HEK293 (cell line): ENCODE results near the gene DCC.

Experiments used
- CTCF ChIA-PET: fragments of 350-600 bp; formaldehyde crosslinking; extraction: SDS; loops from one replicate; lab custom pipeline; 2021; ENCODE audit warnings: antibody characterized with exemption; lab: Yijun Ruan, JAX
- POLR2A ChIA-PET: fragments of 300-600 bp; formaldehyde crosslinking; extraction: SDS; loops from one replicate; lab custom pipeline; 2020; ENCODE audit warnings: antibody characterized with exemption, inconsistent platforms; lab: Yijun Ruan, JAX
- H3K27ac ChIP-seq: fragments of 200-500 bp; sonication (Bioruptor generic); 2 replicates; pipeline ENCODE4 v1.5.1; 2014; ENCODE audit warnings: low read depth, low read length, control low read depth, inconsistent platforms; ENCODE audit errors: extremely low read depth
- H3K36me3 ChIP-seq, 2 experiments: fragments of 200-500 bp in 1 of 2; sonication (Bioruptor generic) in 1 of 2; 1 replicate in 1 of 2; 2 replicates in 1 of 2; pipeline ENCODE4 v1.5.1; 2014 to 2017; ENCODE audit warnings: inconsistent platforms in 2 of 2, low read length in 2 of 2; ENCODE audit not compliant: control insufficient read depth in 2 of 2, insufficient read depth in 1 of 2
- H3K4me1 ChIP-seq: fragments of 200-500 bp; sonication (Bioruptor generic); 2 replicates; pipeline ENCODE4 v1.5.1; 2014; ENCODE audit warnings: mild to moderate bottlenecking, low read length, inconsistent platforms; ENCODE audit not compliant: control insufficient read depth, insufficient read depth
- H3K4me3 ChIP-seq: 2 replicates; pipeline ENCODE4 v1.5.1; 2011; ENCODE audit warnings: low read depth, mild to moderate bottlenecking, control low read depth, low read length, moderate library complexity
- H3K9me3 ChIP-seq: fragments of 200-500 bp; sonication (Bioruptor generic); 2 replicates; pipeline ENCODE4 v1.5.1; 2014; ENCODE audit warnings: low read depth, low read length, inconsistent platforms; ENCODE audit not compliant: control insufficient read depth, insufficient read depth
- ZBTB17 ChIP-seq: fragments of 450-650 bp; formaldehyde crosslinking; IDR thresholded peaks from 2 replicates; pipeline ENCODE4 v1.5.1; 2016; ENCODE audit warnings: missing biosample characterization, missing genetic modification characterization
- ZBTB21 ChIP-seq: fragments of 450-650 bp; formaldehyde crosslinking; IDR thresholded peaks from 2 replicates; pipeline ENCODE4 v1.5.1; 2017; ENCODE audit warnings: missing biosample characterization, missing genetic modification characterization
- ZBTB8A ChIP-seq: fragments of 450-650 bp; formaldehyde crosslinking; IDR thresholded peaks from 2 replicates; pipeline ENCODE4 v1.5.1; 2016; ENCODE audit warnings: missing biosample characterization, missing genetic modification characterization
- ZIC2 ChIP-seq: fragments of 450-650 bp; formaldehyde crosslinking; IDR thresholded peaks from 2 replicates; pipeline ENCODE4 v1.5.1; 2016; ENCODE audit warnings: missing biosample characterization, missing genetic modification characterization
- ZNF133 ChIP-seq: fragments of 450-650 bp; formaldehyde crosslinking; IDR thresholded peaks from 2 replicates; pipeline ENCODE4 v1.5.1; 2016; ENCODE audit warnings: missing biosample characterization, missing genetic modification characterization
- ZNF23 ChIP-seq: fragments of 450-650 bp; formaldehyde crosslinking; IDR thresholded peaks from 2 replicates; pipeline ENCODE4 v1.5.1; 2016; ENCODE audit warnings: missing biosample characterization, missing genetic modification characterization, borderline replicate concordance
- ZNF501 ChIP-seq: fragments of 450-650 bp; formaldehyde crosslinking; IDR thresholded peaks from 2 replicates; pipeline ENCODE4 v1.5.1; 2016; ENCODE audit warnings: missing biosample characterization, missing genetic modification characterization
- ZNF529 ChIP-seq: fragments of 450-650 bp; formaldehyde crosslinking; IDR thresholded peaks from 2 replicates; pipeline ENCODE4 v1.5.1; 2017; ENCODE audit warnings: missing genetic modification characterization, missing biosample characterization; ENCODE audit not compliant: insufficient replicate concordance
- ZNF549 ChIP-seq: fragments of 450-650 bp; IDR thresholded peaks from 2 replicates; pipeline ENCODE4 v1.5.1; 2018; ENCODE audit warnings: missing biosample characterization, missing genetic modification characterization, mild to moderate bottlenecking, inconsistent platforms, moderate library complexity
- ZNF558 ChIP-seq: fragments of 450-650 bp; formaldehyde crosslinking; IDR thresholded peaks from 2 replicates; pipeline ENCODE4 v1.5.1; 2016; ENCODE audit warnings: missing biosample characterization, missing genetic modification characterization
- ZNF623 ChIP-seq: fragments of 450-650 bp; formaldehyde crosslinking; IDR thresholded peaks from 2 replicates; pipeline ENCODE4 v1.5.1; 2016; ENCODE audit warnings: missing biosample characterization, missing genetic modification characterization
- ZNF626 ChIP-seq: fragments of 450-650 bp; sonication (Bioruptor Pico); formaldehyde crosslinking; IDR thresholded peaks from 2 replicates; pipeline ENCODE4 v1.5.1; 2018; ENCODE audit warnings: missing biosample characterization, missing genetic modification characterization, inconsistent platforms
- ZNF664 ChIP-seq: fragments of 450-650 bp; formaldehyde crosslinking; IDR thresholded peaks from 2 replicates; pipeline ENCODE4 v1.5.1; 2016; ENCODE audit warnings: missing biosample characterization, missing genetic modification characterization
- ZNF776 ChIP-seq: fragments of 450-650 bp; formaldehyde crosslinking; IDR thresholded peaks from 2 replicates; pipeline ENCODE4 v1.5.0; 2017; ENCODE audit warnings: missing biosample characterization, missing genetic modification characterization, borderline replicate concordance
- TF ChIP-seq, protein P1 (sequence below): fragments of 450-650 bp; formaldehyde crosslinking; IDR thresholded peaks from 2 replicates; pipeline ENCODE4 v1.5.0; 2017; ENCODE audit warnings: missing biosample characterization, missing genetic modification characterization, borderline replicate concordance
- TF ChIP-seq, protein P2 (sequence below): fragments of 450-650 bp; formaldehyde crosslinking; IDR thresholded peaks from 2 replicates; pipeline ENCODE4 v1.5.1; 2016; ENCODE audit warnings: missing biosample characterization, missing genetic modification characterization
- TF ChIP-seq, protein P3 (sequence below): fragments of 450-650 bp; formaldehyde crosslinking; IDR thresholded peaks from 2 replicates; pipeline ENCODE4 v1.5.1; 2016; ENCODE audit warnings: missing biosample characterization, missing genetic modification characterization, borderline replicate concordance

Gene DCC

DNA sequence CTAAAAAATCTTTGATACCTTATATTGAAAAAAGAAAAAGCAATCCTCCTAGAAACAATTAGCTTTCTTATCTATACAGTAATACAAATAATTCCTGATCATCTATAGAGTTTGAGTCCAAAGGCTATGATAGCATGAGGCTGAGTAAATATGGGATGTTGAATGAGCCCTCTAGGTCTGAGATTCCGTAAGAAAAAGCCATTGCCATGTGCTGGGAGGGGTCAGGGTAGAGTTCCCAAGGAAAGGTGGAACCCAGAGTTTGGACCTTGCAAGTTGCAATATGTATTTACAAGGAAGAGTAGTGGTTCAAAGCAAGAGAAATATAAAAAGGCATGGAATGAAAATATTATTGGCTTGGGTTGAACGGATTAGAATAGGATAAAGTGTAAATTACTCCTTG is 178.1 kb downstream of the DCC start:
- POLR2A ChIA-PET = no interaction called here

DNA sequence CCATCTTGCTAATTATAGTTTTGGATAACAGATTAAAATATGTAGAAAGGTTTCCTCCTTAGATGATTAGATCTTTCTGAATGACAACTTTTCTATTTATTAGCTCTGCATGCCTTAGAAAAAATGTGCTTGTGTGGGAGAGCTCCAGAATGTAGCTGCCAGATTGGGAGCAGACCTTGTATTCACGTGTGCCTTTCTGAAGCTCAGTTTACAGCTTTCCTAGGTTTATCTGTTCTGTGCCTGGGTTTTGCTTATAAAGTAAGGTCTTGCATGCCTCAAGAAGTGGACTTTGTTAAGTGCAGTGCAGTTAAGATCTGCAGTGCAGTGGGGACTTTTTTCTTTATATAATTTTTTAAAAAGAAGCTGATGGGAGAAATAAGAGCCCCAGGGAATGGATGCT is 179.0 kb downstream of the DCC start:
- no peak for TF ChIP-seq ZBTB17 (tag by site-specific recombination)
- TF ChIP-seq ZBTB8A (tag by site-specific recombination) = no peak
- no peak for TF ChIP-seq ZNF776 (tag by site-specific recombination)
- TF ChIP-seq ZIC2 (tag by site-specific recombination) = no peak
- TF ChIP-seq ZNF529 (tag by site-specific recombination) = no peak
- TF ChIP-seq, protein P1, sequence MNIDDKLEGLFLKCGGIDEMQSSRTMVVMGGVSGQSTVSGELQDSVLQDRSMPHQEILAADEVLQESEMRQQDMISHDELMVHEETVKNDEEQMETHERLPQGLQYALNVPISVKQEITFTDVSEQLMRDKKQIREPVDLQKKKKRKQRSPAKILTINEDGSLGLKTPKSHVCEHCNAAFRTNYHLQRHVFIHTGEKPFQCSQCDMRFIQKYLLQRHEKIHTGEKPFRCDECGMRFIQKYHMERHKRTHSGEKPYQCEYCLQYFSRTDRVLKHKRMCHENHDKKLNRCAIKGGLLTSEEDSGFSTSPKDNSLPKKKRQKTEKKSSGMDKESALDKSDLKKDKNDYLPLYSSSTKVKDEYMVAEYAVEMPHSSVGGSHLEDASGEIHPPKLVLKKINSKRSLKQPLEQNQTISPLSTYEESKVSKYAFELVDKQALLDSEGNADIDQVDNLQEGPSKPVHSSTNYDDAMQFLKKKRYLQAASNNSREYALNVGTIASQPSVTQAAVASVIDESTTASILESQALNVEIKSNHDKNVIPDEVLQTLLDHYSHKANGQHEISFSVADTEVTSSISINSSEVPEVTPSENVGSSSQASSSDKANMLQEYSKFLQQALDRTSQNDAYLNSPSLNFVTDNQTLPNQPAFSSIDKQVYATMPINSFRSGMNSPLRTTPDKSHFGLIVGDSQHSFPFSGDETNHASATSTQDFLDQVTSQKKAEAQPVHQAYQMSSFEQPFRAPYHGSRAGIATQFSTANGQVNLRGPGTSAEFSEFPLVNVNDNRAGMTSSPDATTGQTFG = no peak
- no peak for TF ChIP-seq ZNF133
- no peak for TF ChIP-seq ZNF623 (tag by site-specific recombination)
- no peak for TF ChIP-seq ZNF501 (tag by site-specific recombination)
- TF ChIP-seq, protein P2, sequence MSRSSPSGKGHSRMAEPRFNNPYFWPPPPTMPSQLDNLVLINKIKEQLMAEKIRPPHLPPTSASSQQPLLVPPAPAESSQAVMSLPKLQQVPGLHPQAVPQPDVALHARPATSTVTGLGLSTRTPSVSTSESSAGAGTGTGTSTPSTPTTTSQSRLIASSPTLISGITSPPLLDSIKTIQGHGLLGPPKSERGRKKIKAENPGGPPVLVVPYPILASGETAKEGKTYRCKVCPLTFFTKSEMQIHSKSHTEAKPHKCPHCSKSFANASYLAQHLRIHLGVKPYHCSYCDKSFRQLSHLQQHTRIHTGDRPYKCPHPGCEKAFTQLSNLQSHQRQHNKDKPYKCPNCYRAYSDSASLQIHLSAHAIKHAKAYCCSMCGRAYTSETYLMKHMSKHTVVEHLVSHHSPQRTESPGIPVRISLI (tag by site-specific recombination) = no peak
- TF ChIP-seq ZNF549 (tag by site-specific recombination) = no peak
- TF ChIP-seq ZNF558 (tag by site-specific recombination) = no peak
- no peak for TF ChIP-seq ZNF664 (tag by site-specific recombination)
- TF ChIP-seq ZBTB21 (tag by site-specific recombination) = no peak
- TF ChIP-seq, all 188 proteins: peak for 0
- Histone ChIP-seq H3K4me3 (no peak overlapping the region), H3K27ac (no peak overlapping the region), H3K4me1 (no peaks in the 10 kb centered on the region), H3K36me3 (no peaks in the 10 kb centered on the region), H3K9me3 (no peaks in the 10 kb centered on the region)
- POLR2A ChIA-PET = no interaction called here
- CTCF ChIA-PET = no interaction called here

More for the DNA sequence above, 178.1 kb downstream of the DCC start:
- H3K9me3 ChIP-seq = no peaks in the 10 kb centered on the region
- CTCF ChIA-PET = no interaction called here
- no peak overlapping the region for H3K4me3 ChIP-seq
- TF ChIP-seq ZNF626 (tag by site-specific recombination) = no peak
- TF ChIP-seq, protein P3, sequence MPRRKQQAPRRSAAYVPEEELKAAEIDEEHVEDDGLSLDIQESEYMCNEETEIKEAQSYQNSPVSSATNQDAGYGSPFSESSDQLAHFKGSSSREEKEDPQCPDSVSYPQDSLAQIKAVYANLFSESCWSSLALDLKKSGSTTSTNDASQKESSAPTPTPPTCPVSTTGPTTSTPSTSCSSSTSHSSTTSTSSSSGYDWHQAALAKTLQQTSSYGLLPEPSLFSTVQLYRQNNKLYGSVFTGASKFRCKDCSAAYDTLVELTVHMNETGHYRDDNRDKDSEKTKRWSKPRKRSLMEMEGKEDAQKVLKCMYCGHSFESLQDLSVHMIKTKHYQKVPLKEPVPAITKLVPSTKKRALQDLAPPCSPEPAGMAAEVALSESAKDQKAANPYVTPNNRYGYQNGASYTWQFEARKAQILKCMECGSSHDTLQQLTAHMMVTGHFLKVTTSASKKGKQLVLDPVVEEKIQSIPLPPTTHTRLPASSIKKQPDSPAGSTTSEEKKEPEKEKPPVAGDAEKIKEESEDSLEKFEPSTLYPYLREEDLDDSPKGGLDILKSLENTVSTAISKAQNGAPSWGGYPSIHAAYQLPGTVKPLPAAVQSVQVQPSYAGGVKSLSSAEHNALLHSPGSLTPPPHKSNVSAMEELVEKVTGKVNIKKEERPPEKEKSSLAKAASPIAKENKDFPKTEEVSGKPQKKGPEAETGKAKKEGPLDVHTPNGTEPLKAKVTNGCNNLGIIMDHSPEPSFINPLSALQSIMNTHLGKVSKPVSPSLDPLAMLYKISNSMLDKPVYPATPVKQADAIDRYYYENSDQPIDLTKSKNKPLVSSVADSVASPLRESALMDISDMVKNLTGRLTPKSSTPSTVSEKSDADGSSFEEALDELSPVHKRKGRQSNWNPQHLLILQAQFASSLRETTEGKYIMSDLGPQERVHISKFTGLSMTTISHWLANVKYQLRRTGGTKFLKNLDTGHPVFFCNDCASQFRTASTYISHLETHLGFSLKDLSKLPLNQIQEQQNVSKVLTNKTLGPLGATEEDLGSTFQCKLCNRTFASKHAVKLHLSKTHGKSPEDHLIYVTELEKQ (tag by site-specific recombination) = no peak
- no peaks in the 10 kb centered on the region for H3K36me3 ChIP-seq
- H3K4me1 ChIP-seq = no peaks in the 10 kb centered on the region
- no peak overlapping the region for H3K27ac ChIP-seq

DNA sequence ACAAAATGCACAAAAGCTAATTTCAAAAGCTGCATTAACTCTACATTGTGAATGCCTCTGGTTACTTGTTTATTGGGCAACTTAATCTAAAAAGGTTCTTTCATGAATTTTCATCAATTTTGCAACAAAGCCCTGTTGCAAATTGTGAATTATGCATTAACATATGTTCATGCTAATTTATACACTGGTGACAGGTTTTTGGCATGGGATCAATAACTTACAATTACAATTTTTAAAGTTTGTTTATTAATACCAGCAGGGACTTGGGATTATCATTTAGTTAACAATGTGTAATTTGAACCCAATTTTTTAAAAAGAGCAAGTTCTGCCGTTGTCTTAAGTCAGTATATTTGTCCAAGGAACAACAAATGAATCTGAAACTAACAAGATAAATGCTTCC is 183.6 kb downstream of the DCC start:
- Histone ChIP-seq H3K9me3 (no peaks in the 10 kb centered on the region), H3K4me1 (no peaks in the 10 kb centered on the region), H3K27ac (no peak overlapping the region), H3K36me3 (no peaks in the 10 kb centered on the region), H3K4me3 (no peak overlapping the region)
- no peak for TF ChIP-seq ZNF23
- ChIA-PET CTCF (no interaction called here), POLR2A (no interaction called here)
